Stimulated activated CD8-positive, alpha-beta memory T cell treated with anti-CD3 and anti-CD28 coated beads, Interleukin-12 subunit alpha, Interleukin-12 subunit beta, amount 100 ng/mL, for 4 hours (primary cell): Measurements from ENCODE around the gene PROCR.
"Not testable (repeated sequence)": the region's sequence is repeated elsewhere in the genome, so short reads cannot be mapped to it uniquely, and the experiment has no call there.

Experiments used
- DNase-seq: peaks from one replicate; pipeline ENCODE4 v3.0.0-alpha.2; 2020; ENCODE audit warnings: low read depth

PROCR gene

DNA sequence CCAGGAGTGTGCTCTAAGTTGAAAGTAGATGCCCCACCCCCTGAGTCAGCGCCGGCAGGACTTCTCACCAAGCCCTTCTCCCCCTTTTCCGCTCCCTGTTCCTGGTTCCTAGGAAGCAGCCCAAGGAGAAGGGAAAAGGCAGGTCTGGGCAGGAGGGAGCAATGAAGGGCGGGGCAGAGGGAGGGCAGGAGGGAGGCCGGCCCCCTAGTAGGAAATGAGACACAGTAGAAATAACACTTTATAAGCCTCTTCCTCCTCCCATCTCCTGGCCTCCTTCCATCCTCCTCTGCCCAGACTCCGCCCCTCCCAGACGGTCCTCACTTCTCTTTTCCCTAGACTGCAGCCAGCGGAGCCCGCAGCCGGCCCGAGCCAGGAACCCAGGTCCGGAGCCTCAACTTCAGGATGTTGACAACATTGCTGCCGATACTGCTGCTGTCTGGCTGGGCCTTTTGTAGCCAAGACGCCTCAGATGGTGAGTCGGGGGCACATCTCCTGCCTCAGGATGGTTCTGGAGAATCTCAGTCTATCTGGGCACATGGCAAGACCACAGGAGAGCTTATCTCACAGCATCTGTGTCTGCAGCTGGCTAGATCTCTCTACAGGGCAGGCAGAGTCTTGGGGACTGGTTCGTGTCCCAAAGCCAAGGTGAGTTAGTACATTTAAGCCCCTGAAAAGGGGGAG is at the start of gene PROCR:
PROCR (plus strand) TSS at position 320 of the 681 bp plus-strand sequence; CDS start at position 403, 83 bp downstream.
- no peak for DNase-seq

DNA sequence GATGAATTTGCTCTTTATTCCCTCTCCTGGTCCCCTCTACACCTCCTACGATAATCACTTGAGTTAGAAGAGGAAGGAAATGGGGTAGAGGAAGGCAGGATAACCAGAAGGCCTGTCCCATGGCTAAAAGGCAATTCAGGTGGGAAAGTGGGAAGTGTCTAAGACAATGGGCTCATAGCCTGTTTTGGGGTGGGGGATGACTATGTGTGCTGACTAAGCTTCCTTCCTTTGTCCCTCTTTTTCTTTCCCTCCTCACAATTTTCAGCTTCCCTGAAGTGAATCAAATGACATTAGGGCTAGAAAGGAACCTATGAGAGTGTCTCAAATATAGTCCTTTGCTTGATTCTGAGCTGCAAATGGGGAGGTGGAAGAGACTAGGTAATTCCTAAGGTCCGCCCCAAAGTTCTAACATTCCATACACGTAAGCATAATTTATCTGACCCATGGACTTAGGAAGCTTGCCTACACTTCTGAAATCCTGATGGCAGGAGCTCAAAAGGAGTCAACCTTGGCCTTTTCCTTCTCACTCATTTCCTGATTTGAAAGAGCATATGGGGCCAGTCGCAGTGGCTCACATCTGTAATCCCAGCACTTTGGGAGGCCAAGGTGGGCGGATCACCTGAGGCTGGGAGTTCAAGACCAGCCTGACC is 49.0 kb upstream of the PROCR start:
- DNase-seq, result no peak

DNA sequence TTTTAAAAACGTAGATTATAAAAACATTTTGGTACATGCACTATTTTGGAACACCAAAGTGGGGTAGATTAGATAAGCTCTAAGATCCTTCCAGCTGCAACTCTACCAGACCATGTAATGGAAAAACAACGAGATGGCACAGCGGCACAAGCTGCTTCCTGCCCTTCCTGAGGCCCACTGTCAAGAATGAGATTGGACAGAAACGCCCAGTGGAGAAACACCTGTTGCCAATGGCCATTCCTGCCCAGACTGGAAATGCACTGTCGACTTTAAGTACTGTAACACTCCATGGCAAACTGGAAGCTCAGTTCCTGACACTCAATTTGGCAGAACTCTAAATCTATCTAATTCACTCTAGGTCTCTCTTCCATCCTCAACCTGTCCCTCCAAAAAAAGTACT is 46.1 kb upstream of the PROCR start:
- DNase-seq, result no peak

DNA sequence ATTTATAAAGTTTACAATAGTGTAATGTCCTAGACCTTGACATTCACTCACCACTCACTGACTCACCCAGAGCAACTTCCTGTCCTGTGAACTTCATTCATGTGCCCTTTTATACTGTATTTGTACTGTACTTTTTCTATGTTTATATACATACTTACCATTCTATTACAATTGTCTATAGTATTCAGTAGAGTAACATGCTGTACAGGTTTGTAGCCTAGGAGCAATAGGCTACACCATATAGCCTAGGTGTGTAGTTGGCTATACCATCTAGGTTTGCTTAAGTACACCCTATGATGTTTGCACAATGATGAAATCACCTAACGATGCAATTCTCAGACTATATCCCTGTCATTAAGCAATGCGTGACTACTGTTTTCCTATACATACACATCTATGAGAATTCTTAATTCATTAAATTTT is 42.2 kb upstream of the PROCR start:
- DNase-seq, result no peak

DNA sequence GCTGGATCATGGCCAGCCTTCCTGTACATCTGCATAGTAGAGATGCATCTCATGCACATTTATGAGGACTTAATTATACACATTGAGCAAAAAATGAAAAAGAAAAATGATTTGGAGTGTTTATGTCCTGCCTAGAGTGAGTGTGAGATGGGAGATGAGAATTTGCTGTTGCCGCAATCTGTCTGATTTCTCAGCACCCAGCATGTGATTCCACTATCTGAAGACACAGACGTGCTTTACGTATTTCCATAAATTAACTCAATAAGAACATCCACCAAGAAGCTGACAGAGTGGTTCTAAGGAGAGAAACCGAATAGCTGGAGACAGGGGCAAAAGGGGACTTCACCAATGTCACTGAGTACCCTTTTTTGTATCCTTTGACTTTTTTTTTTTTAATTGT is 39.9 kb upstream of the PROCR start:
- no peak for DNase-seq

DNA sequence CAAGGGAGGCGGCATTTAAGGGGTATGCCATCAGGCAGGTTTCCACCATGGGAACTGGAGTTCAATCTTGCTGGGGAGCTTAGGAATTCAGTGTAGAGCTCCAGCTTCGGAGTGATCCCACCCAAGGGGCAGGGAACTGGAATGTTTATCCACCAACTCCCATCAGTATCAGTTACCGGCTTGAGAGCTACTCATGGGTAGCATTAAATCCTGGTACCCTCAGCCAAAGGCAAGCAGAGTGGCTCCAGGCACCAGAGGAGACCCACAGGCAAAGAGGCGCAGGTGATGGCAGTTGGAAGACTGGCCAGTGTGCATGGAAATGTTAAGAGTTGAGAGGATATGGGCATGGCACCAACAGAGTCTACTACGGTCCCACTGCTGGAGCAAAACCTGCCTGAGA is 38.8 kb upstream of the PROCR start:
- no peak for DNase-seq

DNA sequence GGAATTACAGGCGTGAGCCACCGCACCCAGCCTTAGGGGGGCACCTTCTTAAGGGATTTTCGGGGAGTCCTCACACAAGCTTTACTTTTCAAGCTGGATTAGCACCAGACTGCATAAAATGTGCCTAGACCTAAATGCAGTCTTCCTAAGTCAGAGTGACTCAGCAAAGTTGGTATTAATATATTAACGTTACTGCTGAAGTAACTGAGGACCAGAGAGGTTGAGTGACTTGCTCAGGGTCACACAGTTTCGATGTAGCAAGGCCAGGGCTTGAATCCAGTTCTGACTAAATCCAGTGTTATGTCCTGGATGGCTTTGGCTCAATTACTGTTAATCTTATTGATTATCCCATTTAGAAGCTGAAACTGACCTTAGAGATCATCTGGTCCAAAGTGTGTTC is 38.1 kb upstream of the PROCR start:
- DNase-seq, result no peak

DNA sequence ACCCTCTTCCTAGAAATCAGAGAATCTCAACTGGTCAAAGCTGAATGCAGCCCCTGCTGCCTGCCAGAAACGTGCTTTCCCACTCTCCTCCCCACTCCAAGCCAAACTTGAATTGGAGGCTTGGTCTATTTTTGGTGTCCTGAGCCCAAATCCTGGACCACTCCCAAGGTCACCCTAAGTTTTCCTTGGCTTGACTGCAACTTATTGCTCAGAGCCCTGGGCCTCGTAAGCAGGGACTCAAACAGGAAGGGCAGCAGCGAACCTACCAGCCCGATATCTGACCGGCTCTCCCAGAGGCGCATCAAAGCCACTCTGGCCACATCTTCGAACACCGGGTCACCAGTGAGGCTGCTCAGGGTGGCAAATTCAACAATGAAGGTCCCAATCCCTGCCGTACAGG is 37.4 kb upstream of the PROCR start:
- DNase-seq, result no peak

DNA sequence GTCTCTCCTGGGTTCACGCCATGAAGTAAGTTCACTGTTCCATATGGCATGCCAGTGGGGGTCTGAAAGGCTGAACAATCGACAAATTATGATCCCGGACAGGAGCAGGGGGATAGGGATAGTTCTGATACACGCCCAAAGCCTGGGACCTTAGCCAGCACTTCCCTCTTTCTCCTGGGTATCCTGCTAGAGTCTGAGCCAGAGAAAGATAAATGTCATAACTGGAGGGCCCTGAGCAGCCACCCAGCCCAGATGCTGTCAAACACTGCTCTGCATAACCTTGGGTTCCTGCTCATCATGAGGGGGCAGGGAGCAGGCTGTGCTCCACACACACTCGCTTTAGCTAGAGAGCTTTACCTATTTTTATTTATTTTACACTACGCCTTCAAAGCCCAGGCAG is 37.0 kb upstream of the PROCR start:
- no peak for DNase-seq

DNA sequence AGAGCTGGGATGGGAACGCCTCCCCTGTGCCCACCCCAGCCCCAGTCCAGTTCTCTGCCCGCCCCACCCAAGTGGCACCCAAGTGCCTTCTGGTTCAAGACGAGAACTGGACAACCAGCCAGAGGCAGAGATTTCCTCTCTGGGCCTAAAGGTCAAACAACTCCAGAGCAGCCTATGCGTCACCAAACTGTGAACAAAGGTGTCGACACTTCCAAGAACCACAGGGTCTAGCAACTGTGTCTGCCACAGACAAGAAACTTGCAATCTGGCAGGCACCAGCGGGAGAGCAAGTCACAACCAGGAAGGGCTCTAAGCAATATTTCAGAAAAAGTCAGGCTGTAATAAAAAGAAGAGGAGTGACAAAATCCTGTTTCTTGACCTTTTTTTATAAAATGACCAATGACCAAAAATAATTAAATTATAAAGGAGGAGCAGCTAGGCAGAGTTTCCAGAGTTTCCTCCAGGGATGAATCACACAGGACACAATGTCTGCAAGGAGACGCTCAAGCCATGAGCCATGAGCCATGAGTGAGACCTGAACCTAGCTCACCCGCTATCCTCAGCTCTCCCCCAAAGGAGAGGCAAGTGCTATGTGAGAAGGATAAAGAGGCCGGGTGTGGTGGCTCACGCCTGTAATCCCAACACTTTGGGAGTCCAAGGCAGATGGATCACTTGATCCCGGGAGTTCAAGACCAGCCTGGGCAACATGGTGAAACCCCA is 35.8 kb upstream of the PROCR start:
- no peak for DNase-seq

DNA sequence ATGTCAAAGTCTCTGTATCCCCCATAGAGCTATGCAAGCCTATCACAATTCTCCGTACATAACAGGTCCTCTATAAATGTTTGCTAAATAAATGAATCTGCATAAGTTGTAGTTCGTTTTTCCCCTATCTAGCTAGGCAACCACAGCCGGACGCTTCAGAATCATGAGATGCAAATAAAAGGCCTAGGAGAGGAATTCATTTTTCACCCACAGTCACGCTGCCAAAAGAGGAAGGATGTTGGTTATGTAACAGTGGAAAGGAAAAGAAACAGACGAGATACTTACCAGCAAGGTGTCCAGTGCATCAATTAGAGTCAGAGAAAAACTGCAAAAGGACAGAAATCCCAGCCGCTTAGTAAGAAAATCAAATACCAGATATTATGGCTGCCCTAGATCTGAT is 27.2 kb upstream of the PROCR start:
- no peak for DNase-seq

DNA sequence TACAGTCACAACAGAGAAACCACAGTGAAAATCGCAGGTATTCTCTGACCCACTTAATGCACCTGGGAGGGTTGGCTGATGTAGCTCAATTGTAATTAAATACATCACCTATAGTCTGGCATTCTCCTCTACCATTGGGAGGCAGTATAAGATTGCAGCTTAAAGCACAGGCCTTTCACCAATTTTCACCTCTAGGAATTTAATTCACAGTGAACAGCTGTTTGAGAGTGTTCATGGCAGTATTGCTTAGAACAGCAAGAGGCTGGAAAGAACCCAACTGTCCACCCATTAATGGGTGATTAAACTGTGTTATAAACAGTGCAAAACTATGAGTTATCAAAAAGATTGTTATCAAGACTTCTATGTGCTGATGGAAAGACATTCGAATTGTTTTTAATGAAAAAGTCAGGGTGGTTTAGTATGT is 26.7 kb upstream of the PROCR start:
- DNase-seq, result no peak

DNA sequence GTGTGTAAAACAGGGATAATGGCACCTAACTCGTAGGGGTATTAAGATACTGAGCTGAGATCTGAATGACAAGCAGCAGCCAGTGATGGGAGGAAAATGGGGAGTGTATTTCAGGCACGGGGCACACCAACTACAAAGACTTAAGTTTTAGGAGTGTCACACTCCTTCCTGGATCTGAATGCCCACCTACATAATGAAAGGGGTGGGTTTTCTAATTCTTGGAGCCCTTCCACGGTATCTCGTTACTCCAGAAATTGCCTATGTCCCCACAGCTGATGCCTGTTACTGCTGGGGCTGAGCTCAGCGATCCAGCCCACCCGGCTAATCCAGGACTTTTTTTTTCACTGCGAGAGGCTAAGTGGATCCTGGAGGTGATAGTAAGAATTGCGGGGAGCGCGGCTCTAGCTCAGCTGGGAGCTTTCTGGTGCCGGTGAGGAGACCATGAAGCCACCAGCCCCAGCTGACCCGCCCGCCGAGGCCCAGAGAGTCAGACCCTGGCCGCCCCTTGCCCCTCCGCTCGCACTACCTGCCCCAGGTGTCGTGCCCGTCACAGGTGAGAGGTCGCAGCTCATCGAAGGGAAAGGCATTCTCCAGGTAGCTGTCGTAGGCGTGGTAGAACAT is 25.5 kb upstream of the PROCR start:
- DNase-seq, result no peak

DNA sequence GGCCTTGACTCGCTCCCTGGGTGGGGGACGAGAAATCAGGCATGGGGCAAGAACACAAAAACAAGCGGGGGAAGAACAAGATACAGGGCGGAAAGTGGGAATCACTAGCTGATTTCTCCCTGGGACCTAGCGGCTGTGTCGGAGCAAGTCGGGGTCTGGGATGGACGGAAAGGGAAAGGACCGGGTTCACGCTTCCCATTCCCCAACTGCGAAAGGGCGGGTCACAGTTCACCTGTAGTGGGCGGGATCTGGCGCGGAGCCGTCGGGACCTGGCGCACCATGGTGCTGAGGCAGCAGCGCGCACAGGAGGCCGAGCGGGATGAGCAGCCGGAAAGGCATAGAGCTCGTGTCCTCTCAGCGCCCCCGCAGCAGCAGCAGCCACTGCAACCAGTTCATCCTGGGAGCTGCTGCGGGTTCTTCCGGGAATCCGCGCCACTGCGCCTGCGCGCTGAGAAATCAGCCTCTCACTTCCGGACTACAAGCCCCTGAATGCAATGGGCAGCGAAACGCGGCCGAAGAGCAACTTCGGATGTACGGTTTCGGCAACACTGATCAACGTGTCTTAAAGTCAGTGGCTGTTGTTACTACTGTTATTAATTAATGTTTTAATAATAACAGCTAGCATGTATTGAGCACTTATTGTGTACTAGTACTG is 24.8 kb upstream of the PROCR start, which contains the start of gene EDEM2:
EDEM2 (minus strand) TSS at position 417 of the 655 bp plus-strand sequence; CDS start at position 339, 78 bp downstream.
- DNase-seq, result peak; percentile 89

DNA sequence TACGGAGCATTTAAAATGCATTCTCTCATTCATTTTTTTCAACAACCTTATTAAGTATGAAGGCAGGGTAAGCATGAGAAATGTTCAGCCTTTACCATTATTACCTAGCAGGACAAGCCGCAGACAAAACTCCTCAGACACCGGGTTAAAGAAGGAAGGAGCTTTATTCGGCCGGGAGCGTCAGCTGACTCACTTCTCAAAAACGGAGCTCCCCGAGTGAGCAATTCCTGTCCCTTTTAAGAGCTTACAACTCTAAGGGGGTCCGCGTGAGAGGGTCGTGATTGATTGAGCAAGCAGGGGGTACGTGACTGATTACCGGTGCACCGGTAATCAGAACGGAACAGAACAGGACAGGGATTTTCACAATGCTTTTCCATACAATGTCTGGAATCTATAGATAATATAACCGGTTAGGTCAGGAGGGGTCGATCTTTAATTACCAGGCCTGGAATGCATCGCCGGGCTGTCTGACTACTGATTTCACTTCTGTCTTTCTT is 24.2 kb upstream of the PROCR start:
- DNase-seq, result not testable (repeated sequence)

DNA sequence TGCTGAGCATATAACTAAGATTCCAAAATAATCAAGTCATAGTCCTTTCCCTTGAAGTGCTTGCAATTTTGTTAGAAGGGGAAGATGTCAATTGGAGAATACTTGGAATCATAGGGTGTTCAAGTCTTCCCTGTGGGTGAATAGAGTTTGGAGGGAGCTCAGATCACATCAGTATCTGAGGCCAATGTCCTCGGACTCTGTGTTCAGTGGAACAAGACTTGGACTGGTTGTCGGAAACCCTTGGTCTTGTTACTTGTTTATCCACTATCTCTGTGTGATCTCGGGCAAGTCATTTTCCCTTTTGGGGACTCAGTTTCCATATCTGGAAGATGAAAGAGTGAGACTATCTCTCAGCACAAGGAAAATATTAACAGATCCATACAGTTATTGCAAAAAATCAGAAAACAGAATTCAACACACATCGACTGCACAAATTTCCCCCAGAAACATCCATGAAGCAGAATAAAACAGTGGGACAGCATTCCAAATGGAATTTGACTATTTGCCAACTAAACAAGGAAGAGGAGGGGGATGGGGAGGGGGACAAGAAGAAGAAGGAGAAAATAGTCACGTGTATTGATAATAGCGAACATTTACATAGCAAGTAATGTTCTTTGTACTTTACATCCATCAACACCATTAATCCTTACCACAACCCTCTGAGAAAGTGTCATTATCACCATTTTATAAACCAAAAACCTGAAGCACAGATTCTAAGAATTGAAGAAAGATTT is 20.9 kb upstream of the PROCR start:
- DNase-seq, result no peak

DNA sequence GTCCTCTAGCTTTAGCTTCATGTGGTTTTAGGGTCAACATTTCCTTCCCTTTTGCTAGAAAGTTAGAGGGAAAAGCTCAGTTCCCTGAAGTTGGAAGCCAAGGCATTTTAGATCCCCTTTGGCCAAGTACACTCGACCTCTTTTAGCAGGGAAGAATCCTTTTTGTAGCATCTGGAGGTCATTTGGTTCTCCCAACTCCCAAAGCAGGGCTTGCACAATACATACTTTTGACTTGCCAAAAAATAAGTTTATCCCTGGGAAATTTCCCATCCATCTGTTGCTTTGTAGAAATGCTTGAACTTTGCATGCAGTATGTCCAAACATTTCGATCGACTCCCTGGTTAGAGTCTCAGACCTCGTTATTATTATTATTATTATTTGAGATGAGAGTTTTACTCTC is 20.1 kb upstream of the PROCR start:
- DNase-seq, result no peak

DNA sequence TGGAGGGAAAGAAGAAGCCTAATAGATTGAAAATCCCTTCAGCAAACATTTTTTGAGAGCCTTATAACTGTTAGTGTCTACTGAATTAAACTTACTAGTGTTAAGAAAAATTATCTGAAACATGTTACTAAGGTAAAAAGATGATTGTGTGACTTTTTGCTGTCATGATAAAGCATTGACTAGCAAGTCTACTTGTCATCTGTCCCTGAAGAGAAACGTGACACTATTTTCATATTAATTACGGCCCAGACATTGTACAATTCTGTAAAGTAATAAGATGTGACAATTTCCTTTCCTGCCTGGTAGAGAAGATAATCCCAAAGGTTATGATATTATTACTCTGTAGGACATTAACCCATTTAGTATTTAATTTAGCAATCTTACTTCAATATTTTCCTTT is 15.9 kb upstream of the PROCR start:
- no peak for DNase-seq

DNA sequence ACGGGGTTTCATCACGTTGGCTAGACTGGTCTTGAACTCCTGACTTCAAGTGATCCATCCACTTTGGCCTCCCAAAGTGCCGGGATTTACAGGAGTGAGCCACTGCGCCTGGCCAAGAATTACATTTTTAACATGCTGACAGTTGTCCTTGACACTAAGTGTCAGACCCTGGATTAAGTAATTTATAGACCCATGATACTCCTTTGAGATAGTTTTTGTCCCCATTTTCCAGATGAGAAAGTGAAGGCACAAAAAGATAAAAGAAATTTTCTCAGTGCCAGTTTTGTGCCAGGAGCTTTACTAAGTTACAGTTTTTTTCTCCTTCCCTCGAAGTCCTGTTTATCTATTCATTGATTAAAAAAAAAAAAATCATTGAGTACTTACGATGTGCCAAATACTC is 14.9 kb upstream of the PROCR start:
- no peak for DNase-seq

DNA sequence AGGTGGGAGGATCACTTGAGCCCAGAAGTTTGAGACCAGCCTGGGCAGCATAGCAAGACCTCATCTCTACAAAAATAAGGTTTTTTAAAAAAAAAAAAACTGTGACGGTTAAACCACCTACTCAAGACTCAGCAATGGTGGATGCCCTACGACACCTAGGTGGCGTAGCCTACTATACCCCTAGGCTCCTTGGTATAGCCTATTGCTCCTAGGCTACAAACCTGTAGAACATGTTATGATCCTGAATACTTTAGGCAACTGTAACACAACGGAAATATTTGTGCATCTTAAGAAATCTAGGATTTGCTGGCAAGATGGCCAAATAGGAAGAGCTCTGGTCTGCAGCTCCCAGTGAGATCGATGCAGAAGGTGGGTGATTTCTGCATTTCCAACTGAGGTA is 11.5 kb upstream of the PROCR start:
- not testable (repeated sequence) for DNase-seq

DNA sequence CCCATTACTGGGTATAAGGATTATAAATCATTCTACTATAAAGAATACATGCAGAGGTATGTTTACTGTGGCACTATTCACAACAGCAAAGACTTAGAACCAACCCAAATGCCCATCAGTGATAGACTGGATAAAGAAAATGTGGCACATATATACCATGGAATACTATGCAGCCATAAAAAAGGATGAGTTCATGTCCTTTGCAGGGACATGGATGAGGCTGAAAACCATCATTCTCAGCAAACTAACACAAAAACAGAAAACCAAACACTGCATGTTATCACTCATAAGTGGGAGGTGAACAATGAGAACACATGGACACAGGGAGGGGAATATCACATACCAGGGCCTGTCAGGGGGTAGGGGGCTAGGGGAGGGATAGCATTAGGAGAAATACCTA is 7.3 kb upstream of the PROCR start:
- DNase-seq, result not testable (repeated sequence)
